Right forelimb (tissue), 1 donor: ENCODE results near the gene SWAP70.
"Not testable (repeated sequence)": the region's sequence is repeated elsewhere in the genome, so short reads cannot be mapped to it uniquely, and the experiment has no call there.

Experiments
- DNase-seq: peaks from one replicate; pipeline ENCODE4 v3.0.0-alpha.2; 2018

The SWAP70 gene

DNA sequence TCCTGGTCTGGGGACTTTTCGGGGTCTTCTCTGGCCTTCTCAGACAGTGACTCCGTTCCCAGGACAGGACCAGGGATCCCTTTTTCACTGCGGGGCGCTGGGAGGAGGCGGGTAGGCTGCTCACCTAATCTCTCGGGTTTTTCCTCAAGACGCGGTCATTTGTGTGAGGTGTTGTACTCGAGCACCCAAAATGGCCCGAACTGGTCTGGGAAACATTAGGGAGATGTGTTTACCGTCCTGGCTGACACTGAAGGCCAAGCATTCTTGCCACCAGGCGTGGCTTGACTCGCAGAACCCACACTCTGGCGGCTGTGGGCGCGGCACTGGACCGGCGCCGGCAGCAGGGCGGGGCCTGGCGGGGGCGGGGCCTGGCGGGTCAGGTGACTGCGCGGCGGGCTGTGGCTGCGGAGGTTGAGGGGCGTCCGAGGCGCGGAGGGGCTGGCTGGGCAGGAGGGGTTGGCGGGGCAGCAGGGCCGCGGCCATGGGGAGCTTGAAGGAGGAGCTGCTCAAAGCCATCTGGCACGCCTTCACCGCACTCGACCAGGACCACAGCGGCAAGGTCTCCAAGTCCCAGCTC, at the start of gene SWAP70:
Gene SWAP70, plus strand, starts transcription at position 379 of the 577 bp plus-strand sequence. Its CDS starts 103 bp downstream, at position 482.
- DNase-seq, result peak; percentile 91

GRCh38 chr11:9615031-9615451, 48.8 kb upstream of the SWAP70 start:
- no peak for DNase-seq

GRCh38 chr11:9616042-9616675, 47.7 kb upstream of the SWAP70 start:
- no peak for DNase-seq

DNA sequence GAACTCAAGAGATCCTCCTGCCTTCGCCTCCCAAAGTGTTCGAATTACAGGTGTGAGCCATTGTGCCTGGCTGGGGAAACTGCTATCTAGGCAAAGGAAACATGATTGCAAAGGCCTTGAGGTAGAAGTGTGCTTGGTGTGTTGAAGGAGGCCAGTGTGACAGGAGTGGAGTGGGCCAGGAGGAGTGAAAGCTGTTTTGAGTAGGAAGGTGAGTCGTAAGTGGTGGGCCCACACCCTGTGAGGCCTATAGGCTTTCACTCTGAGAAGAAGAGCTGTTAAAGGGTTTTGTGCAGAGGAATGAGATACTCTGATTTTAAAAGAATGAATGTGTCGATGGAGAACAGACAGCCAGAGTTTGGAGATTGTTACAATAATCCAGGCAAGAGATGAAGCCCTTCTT, 47.0 kb upstream of the SWAP70 start:
- no peak for DNase-seq

DNA sequence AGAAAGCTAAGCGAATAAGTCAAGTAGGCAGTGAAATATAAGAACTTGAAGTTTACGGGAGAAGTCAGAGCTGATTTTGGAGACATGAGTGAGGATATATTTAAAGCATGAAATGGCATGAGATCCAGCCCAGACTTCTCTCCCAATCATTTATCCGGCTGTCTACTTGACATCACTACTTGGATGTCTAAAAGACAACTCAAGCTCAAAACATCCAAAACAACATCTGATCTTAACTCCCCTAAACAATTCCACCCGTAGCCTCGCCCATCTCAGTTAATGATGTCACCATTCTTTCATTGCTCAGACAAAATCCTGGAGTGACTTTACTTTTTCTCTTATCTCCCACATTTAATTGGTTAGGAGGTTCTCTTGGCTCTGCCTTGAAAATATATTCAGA, 45.9 kb upstream of the SWAP70 start:
- no peak for DNase-seq

GRCh38 chr11:9619004-9619403, 44.9 kb upstream of the SWAP70 start:
- DNase-seq, result no peak

DNA sequence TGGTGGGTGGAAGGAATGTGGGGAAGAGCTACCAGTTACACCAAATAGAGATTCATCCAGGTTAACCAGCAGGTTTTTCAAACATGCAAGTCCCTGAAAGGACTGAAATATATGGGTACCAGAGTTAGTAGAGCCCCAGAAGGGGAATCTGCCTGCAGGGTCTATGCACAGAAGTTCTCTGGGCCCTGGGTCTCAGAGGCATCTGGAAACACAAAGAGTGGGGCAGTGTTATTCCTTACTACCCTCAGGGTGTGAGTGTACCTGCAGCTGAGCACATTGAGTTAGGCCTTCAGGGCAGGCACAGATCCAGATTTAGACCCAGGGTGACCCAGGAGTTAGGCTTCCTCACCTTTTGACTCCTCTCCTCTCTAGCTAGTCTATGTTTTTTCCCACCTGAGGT, 43.9 kb upstream of the SWAP70 start:
- no peak for DNase-seq

DNA sequence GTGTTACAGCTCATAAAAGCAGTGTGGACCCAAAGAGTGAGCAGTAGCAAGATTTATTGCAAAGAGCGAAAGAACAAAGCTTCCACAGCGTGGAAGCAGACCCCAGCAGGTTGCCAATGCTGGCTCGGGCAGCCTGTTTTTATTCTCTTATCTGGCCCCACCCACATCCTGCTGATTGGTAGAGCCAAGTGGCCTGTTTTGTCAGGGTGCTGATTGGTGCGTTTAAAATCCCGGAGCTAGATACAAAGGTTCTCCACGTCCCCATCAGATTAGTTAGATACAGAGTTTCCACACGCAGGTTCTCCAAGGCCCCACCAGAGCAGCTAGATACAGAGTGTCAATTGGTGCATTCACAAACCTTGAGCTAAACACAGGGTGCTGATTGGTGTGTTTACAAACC, 41.5 kb upstream of the SWAP70 start:
- not testable (repeated sequence) for DNase-seq

DNA sequence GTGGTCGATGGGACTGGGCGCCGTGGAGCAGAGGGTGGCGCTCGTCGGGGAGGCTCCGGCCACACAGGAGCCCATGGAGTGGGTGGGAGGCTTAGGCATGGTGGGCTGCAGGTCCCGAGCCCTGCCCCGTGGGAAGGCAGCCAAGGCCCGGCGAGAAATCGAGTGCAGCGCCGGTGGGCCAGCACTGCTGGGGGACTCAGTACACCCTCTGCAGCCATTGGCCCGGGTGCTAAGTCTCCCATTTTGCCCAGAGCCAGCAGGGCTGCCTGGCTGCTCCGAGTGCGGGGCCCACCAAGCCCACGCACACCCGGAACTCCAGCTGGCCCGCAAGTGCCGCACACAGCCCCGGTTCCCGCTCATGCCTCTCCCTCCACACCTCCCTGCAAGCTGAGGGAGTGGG, 40.8 kb upstream of the SWAP70 start:
- not testable (repeated sequence) for DNase-seq

DNA sequence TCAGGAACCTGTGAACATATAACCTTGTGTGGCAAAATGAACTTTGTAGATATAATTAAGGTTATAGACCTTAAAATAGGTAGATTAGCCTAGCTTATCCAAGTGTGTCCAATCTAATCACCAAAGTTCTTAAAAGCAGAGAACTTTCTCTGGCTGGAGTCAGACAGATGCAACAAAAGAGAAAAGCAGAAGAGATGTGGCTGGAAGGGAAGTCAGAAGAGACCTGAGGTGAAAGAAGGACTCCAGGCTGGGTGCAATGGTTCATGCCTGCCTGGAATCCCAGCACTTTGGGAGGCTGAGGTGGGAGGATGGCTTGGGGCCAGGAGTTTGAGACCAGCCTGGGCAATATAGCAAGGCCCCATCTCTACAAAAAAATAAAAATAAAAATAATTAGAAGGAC, 39.4 kb upstream of the SWAP70 start:
- no peak for DNase-seq

GRCh38 chr11:9625162-9625561, 38.7 kb upstream of the SWAP70 start:
- no peak for DNase-seq

GRCh38 chr11:9625728-9626127, 38.1 kb upstream of the SWAP70 start:
- DNase-seq, result no peak

DNA sequence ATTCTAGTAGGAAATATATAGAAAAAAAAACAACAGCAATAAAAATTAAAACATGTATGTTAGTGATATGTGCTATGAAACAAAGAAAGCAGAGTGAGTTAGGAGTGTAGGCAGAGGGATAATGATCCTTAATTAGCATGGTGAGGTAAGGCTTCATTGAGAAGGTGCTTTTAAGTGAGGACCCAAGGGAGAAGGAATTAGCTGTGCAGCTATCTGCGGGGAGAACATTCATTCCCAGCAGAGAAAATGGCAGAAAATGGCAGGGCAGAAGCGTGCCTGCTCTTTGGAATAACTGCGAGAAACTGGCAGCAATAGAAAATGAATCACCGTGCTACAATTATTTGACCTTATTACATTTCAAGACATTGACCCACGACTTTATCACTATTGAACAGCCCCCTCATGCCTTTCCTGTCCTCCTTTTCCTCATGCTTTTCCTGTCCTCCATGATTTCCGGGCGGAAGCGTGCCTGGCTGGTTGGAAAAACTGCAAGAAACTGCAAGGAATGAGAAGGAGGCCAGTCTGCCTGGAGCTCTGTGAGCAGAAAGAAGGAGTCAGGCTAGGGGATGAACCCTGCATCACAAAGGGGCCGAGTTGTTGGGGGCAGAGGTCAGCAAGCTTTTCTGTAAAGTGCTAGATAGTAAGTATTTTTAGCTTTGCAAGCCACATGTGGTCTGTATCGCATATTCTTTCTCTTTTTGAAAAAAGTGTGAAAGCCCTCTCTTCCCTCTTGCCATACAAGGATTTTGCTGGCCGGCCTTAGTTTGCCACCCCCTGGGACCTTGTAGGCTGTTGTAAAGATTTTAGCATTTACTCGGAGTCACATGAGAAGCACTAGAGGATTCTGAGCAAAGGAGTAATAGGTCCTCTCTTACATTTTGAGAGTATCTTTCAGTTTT, 37.1 kb upstream of the SWAP70 start:
- DNase-seq, result no peak

GRCh38 chr11:9629064-9629463, 34.8 kb upstream of the SWAP70 start:
- DNase-seq, result no peak

DNA sequence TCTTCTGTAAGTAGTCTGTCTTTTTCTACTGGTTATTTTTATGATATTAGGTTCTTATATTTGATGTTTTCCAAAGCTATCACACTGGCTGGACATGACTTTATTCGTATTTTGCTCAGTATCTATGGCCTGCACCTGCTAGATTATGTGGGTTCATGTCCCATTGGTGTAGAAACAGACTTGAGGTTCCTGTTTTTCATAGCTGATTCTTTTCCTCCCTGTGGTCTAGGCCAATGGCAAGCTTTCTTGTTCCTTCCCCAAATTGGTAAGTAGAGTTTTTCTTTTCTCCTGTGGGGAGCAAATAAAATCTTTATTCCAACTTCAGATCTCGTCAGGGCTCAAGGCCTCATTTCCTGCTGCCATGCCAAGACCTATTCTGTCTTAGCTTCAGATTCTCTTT, 30.2 kb upstream of the SWAP70 start:
- DNase-seq, result no peak

DNA sequence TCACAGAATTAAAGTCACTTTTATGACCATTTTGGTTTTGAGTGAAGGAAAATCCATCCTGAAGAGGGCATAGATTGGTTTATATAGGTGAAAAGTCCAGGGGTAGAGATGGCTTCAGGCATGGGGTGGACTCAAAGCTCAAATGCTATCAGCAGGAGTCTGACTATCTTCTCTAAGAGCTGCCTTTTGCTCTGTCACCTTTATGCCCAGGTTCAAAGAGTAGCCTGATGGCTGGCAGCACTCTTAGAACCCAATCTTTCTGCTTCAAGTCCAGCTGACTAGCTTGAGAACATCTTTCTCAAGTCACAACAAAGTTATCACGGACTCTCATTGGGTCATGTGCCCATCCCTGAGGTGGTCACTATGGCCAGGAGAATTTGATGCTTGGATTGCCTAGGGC, 27.2 kb upstream of the SWAP70 start:
- no peak for DNase-seq

DNA sequence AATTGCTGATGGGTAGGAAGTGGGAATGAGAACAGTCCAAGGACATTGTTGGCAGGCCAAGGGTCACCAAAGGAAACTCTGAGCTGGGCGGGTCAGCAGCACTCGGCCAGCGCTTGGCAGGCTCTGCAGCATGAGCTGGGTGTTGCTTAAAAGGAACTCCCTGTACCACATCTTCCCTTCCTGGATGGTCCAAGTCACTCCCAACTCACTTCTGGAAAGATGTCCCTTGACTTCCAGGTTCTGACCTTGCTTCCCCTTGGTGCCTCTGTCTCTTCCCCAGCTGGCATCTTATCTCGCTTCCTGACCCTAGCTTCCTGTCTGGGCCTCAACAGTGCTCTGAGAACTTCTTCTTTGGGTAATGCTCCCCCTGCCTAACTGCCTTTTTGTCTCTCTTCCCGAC, 24.8 kb upstream of the SWAP70 start:
- DNase-seq, result no peak

DNA sequence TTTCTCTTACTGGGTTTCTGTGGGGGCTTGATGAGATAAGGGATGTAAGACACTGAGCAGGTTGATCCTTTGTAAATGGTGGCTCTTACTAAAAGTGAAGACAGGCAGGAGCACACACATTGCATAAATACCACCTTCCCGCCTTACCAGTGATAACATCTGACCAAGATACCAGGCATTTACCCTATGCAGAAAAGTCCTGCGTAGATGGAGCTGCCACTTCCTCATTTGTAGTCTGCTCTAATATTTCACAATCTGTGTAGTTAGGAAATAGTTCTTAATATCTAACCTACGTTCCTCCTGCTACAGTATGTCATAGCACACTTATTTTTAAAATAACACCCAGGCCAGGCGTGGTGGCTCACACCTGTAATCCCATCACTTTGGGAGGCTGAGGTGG, 23.9 kb upstream of the SWAP70 start:
- no peak for DNase-seq

DNA sequence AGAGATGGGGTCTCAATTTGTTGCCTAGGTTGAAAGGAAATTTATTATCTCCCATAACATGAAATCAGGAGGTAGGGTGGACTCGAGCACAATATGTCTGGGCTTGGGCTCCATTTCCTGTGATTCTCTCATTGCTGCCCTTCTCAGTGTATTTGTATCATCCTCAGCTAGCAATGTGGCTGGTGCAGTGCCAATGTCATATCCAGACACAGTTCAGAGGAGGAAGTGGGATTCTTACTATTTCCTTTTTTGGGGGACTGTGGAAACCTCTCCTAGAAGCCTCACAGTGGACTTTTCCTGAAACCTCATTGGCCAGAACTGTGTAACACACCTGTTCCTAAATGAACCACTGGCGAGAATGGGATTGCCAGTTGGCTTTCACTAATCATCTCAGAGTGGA, 21.0 kb upstream of the SWAP70 start:
- DNase-seq, result no peak

DNA sequence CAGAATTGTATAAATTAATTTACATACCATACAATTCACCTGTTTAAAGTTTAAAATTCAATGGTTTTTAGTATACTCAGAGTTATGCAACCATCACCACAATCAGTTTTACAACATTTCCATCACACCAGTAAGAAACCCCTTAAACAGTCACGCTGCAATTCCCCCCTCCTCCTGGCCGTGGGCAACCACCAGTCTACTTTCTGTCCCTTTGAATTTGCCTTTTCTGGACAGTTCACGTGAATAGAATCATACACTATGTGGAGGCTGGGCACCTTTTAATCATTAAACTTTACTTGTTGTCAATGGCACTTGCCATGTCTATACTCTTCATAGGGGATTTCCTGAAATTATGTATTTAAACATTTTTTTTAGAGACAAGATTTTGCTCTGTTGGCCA, 20.1 kb upstream of the SWAP70 start:
- no peak for DNase-seq

DNA sequence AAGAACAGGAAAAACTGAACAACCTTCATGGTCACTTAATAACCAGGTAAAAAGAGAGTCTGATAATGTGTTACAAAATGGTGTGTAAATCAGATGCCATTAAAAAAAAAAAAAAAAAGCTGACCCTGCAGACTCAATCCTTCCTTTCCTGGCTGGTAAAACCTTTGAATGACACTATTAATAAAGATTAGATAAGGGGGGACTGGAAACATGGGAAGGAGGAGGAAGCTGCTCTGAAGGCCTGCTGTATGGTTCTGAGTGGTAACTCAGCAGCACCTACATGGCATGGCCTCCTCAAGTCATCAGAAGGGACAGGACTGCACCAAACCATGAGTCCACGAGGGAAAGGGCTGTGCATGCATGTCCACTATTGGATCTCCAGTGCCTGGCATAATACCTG, 18.0 kb upstream of the SWAP70 start:
- no peak for DNase-seq

GRCh38 chr11:9646324-9646723, 17.6 kb upstream of the SWAP70 start:
- DNase-seq, result no peak

DNA sequence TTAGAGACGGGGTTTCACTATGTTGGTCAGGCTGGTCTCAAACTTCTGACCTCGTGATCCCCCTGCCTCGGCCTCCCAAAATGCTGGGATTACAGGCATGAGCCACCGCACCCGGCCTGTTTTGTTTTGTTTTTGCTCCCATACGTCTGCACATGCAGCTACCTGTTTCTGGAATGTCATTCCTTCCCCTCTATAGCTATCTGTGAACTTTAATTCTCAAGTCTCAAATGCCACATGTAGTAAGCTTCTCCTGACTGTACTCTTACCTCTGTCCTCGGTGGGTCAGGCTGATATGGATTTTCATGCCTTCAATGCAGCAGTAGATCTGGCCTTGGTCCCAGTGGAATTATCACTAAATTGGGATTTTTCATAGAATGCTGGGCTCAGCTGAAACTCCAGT, 12.4 kb upstream of the SWAP70 start:
- DNase-seq, result no peak
